ENCODE measurements around the gene NKIRAS2. TPM values are rescaled to one million over a fixed set of nuclear protein-coding genes. Genes with fewer than 3 reads are reported as not detected.

Gene NKIRAS2
- total and polyA plus RNA-seq, 2 of the 13 experiments (the other 11 are each of a cell fraction or from before 2014, with no cell fraction given) = 27.9 to 42.0 TPM

DNA sequence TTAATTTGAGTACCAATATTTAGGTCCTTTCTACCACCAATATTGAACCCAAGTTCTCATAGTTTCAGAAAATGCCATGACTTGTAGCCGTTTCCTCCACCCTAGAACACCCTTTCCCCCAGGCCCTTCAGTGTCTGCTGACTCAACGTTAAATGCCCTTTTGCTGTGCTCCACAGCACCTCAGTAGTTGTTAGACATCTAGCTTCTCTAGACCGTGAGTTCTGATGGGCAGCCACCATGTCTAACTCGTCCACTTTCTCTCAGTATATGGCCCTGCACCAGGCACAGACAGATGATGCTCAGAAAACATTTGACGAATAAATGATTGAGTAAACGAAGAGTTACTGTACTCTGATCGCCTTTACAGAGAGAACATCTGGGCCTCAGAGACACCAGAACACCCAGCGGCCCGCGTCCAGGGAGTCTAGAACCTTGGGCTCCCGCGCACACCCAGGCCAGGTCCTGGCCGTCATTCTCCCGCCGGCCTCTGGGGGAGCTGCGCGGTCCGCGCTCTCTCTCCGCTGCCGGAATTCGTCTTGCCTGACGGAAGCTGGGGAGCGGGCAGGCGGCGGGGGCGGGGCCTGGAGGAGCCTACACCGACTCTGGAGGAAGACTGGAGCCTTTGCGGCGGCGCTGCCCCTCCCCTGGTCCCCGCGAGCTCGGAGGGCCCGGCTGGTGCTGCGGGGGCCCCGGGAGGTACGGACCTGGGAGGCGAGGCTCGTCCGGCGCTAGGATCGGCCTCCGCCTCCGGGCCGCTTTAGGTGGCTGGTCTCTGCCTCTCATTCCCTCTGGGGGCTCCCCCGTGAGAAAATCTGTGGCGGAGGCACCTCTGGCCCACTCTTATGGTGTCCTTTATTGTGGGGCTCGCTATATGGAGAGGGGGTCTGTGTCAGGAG is at the start of gene NKIRAS2 (continued):
- TF ChIP-seq, protein P1, sequence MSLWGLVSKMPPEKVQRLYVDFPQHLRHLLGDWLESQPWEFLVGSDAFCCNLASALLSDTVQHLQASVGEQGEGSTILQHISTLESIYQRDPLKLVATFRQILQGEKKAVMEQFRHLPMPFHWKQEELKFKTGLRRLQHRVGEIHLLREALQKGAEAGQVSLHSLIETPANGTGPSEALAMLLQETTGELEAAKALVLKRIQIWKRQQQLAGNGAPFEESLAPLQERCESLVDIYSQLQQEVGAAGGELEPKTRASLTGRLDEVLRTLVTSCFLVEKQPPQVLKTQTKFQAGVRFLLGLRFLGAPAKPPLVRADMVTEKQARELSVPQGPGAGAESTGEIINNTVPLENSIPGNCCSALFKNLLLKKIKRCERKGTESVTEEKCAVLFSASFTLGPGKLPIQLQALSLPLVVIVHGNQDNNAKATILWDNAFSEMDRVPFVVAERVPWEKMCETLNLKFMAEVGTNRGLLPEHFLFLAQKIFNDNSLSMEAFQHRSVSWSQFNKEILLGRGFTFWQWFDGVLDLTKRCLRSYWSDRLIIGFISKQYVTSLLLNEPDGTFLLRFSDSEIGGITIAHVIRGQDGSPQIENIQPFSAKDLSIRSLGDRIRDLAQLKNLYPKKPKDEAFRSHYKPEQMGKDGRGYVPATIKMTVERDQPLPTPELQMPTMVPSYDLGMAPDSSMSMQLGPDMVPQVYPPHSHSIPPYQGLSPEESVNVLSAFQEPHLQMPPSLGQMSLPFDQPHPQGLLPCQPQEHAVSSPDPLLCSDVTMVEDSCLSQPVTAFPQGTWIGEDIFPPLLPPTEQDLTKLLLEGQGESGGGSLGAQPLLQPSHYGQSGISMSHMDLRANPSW (CRISPR knock-in tag; IDR thresholded peaks at IDR 0.05; ENCODE audit: borderline replicate concordance) = no peak; the same call in 1 of the 2 replicates
- TF ChIP-seq, protein P2, sequence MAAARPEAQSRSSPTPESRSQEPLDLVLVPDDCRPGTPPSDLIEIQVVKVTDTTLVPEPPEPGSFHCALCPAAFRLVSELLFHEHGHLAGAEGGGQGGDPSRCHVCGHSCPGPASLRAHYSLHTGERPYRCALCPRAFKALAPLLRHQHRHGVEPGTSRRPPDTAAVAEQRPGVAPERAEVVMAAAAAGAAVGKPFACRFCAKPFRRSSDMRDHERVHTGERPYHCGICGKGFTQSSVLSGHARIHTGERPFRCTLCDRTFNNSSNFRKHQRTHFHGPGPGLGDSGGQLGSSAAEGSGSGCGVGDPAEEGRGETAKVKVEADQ (CRISPR knock-in tag; IDR thresholded peaks at IDR 0.05; ENCODE audit: borderline replicate concordance) = peak; percentile 91; the same call in 1 of the 2 replicates
- peak; percentile 93 for TF ChIP-seq ZNF280D (CRISPR knock-in tag; IDR thresholded peaks at IDR 0.05)
- peak; percentile 76; the same call in 1 of the 2 replicates for TF ChIP-seq ZNF232 (CRISPR knock-in tag; IDR thresholded peaks at IDR 0.05; ENCODE audit: borderline replicate concordance)
- peak; percentile 62; the same call in 1 of the 2 replicates for TF ChIP-seq HCFC1 (IDR thresholded peaks at IDR 0.05; ENCODE audit: low read depth, low read length)
- TF ChIP-seq CHD2 (IDR thresholded peaks at IDR 0.05; ENCODE audit: low read depth, low read length) = 0 out of 2 replicates have a peak, but pooled peaks have one; percentile 24
- TF ChIP-seq GLI4 (CRISPR knock-in tag; IDR thresholded peaks at IDR 0.05; ENCODE audit: borderline replicate concordance) = peak; percentile 36; the same call in 1 of the 2 replicates
- no peak for TF ChIP-seq TCF7 (IDR thresholded peaks at IDR 0.05; ENCODE audit: low read depth)
- peak; percentile 79 for TF ChIP-seq ZNF205 (CRISPR knock-in tag; IDR thresholded peaks at IDR 0.05)
- TF ChIP-seq MYPOP (CRISPR knock-in tag; IDR thresholded peaks at IDR 0.05) = peak; percentile 72
- peak; percentile 76; the same call in 1 of the 2 replicates for TF ChIP-seq EED (CRISPR knock-in tag; IDR thresholded peaks at IDR 0.05)
- peak; percentile 71; the same call in 1 of the 2 replicates for TF ChIP-seq PHF21A (CRISPR knock-in tag; IDR thresholded peaks at IDR 0.05)
- no peak for TF ChIP-seq FOXJ3 (CRISPR knock-in tag; IDR thresholded peaks at IDR 0.05; ENCODE audit: borderline replicate concordance)
- TF ChIP-seq ZNF234 (CRISPR knock-in tag; conservative IDR thresholded peaks at IDR 0.05) = no peak; the same call in 1 of the 2 replicates
- TF ChIP-seq ZC3H13 (CRISPR knock-in tag; IDR thresholded peaks at IDR 0.05) = peak; percentile 72
- peak; percentile 87; the same call in 1 of the 2 replicates for TF ChIP-seq HOXD1 (CRISPR knock-in tag; IDR thresholded peaks at IDR 0.05)
- TF ChIP-seq YEATS2 (CRISPR knock-in tag; IDR thresholded peaks at IDR 0.05; ENCODE audit: borderline replicate concordance) = peak; percentile 98
- TF ChIP-seq FUBP1 (CRISPR knock-in tag; IDR thresholded peaks at IDR 0.05; ENCODE audit: borderline replicate concordance) = no peak

Measured in HepG2 (cell line).